Neural cell (in vitro differentiated cells): Measurements from ENCODE around the gene PIP5K1B.

Source experiments
- CTCF ChIP-seq: fragments of 450-650 bp; IDR thresholded peaks from 2 replicates; pipeline ENCODE4 v1.5.1; 2014; ENCODE audit warnings: antibody characterized with exemption, mild to moderate bottlenecking, moderate library complexity; ENCODE audit not compliant: poor library complexity, severe bottlenecking
- EP300 ChIP-seq: fragments of 450-650 bp; conservative IDR thresholded peaks from 2 replicates; pipeline ENCODE4 v1.6.1; 2014; ENCODE audit warnings: antibody characterized with exemption, mild to moderate bottlenecking, moderate library complexity; ENCODE audit not compliant: poor library complexity, severe bottlenecking
- POLR2AphosphoS5 ChIP-seq: IDR thresholded peaks from 2 replicates; pipeline ENCODE4 v1.6.1; 2012
- RAD21 ChIP-seq: fragments of 450-650 bp; conservative IDR thresholded peaks from 2 replicates; pipeline ENCODE4 v1.6.1; 2014; ENCODE audit warnings: antibody characterized with exemption, mild to moderate bottlenecking, moderate library complexity
- TF ChIP-seq, protein P1 (sequence below): IDR thresholded peaks from 2 replicates; pipeline ENCODE4 v1.6.1; 2012; ENCODE audit warnings: borderline replicate concordance

- no peak for TF ChIP-seq CTCF
- no peak for TF ChIP-seq EP300
- TF ChIP-seq, protein P1, sequence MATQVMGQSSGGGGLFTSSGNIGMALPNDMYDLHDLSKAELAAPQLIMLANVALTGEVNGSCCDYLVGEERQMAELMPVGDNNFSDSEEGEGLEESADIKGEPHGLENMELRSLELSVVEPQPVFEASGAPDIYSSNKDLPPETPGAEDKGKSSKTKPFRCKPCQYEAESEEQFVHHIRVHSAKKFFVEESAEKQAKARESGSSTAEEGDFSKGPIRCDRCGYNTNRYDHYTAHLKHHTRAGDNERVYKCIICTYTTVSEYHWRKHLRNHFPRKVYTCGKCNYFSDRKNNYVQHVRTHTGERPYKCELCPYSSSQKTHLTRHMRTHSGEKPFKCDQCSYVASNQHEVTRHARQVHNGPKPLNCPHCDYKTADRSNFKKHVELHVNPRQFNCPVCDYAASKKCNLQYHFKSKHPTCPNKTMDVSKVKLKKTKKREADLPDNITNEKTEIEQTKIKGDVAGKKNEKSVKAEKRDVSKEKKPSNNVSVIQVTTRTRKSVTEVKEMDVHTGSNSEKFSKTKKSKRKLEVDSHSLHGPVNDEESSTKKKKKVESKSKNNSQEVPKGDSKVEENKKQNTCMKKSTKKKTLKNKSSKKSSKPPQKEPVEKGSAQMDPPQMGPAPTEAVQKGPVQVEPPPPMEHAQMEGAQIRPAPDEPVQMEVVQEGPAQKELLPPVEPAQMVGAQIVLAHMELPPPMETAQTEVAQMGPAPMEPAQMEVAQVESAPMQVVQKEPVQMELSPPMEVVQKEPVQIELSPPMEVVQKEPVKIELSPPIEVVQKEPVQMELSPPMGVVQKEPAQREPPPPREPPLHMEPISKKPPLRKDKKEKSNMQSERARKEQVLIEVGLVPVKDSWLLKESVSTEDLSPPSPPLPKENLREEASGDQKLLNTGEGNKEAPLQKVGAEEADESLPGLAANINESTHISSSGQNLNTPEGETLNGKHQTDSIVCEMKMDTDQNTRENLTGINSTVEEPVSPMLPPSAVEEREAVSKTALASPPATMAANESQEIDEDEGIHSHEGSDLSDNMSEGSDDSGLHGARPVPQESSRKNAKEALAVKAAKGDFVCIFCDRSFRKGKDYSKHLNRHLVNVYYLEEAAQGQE = no peak
- no peak for TF ChIP-seq POLR2AphosphoS5
- TF ChIP-seq RAD21 = no peak
These were observed 318.6 kb downstream of the PIP5K1B start for GRCh38 chr9:69023650-69024049.
